OCI-LY1 (cell line): ENCODE results near the gene PYGB.

Experiments used
- EZH2 ChIP-seq: fragments of 200-600 bp; sonication (generic), shearing (Covaris generic); IDR thresholded peaks from 2 replicates; pipeline ENCODE4 v1.8.0; 2017; ENCODE audit warnings: borderline replicate concordance, mixed run types, mild to moderate bottlenecking, antibody characterized with exemption, low read length, moderate library complexity, mixed read lengths
- TF ChIP-seq, protein P1 (sequence below): fragments of 200-600 bp; sonication (generic), shearing (Covaris generic); IDR thresholded peaks from 2 replicates; pipeline ENCODE4 v1.5.1; 2017; ENCODE audit warnings: mild to moderate bottlenecking, antibody characterized with exemption, low read length, moderate library complexity, mixed read lengths

- TF ChIP-seq, protein P1, sequence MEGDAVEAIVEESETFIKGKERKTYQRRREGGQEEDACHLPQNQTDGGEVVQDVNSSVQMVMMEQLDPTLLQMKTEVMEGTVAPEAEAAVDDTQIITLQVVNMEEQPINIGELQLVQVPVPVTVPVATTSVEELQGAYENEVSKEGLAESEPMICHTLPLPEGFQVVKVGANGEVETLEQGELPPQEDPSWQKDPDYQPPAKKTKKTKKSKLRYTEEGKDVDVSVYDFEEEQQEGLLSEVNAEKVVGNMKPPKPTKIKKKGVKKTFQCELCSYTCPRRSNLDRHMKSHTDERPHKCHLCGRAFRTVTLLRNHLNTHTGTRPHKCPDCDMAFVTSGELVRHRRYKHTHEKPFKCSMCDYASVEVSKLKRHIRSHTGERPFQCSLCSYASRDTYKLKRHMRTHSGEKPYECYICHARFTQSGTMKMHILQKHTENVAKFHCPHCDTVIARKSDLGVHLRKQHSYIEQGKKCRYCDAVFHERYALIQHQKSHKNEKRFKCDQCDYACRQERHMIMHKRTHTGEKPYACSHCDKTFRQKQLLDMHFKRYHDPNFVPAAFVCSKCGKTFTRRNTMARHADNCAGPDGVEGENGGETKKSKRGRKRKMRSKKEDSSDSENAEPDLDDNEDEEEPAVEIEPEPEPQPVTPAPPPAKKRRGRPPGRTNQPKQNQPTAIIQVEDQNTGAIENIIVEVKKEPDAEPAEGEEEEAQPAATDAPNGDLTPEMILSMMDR, result no peak
- TF ChIP-seq EZH2, result no peak
Observed at GRCh38 chr20:25251019-25251418, 3.1 kb downstream of the PYGB start.
